Endothelial cell of umbilical vein (primary cell): Measurements from ENCODE around the gene PLP2. TPM values are rescaled to one million over a fixed set of nuclear protein-coding genes. Genes with fewer than 3 reads are reported as not detected.

Experiments used
- BruUV-seq: library from RNA; stranded (reverse); fragments of 400-500 nt; replicated peaks from 2 replicates; lab custom pipeline; 2021; lab: Mats Ljungman, UMichigan
- CTCF ChIA-PET: fragments of 300-600, 350-600 bp; sonication (Branson Sonifier 250); formaldehyde crosslinking; loops from one replicate; lab custom pipeline; 2021; ENCODE audit warnings: antibody characterized with exemption, inconsistent platforms; lab: Charles Lee
- POLR2A ChIA-PET: fragments of 300-600, 350-600 bp; sonication (Branson Sonifier 250); formaldehyde crosslinking; loops from one replicate; lab custom pipeline; 2021; ENCODE audit warnings: antibody characterized with exemption, inconsistent platforms; lab: Charles Lee
- DNase-seq: peaks from one replicate; pipeline ENCODE4 v3.0.0-alpha.2; 2011; ENCODE audit warnings: low read depth, low spot score
- FAIRE-seq: peaks from 2 replicates; lab custom pipeline; 2011; peaks lifted over from hg19 to GRCh38; lab: Jason Lieb, UNC
- H2AFZ ChIP-seq: 2 replicates; pipeline ENCODE4 v1.6.0; 2012; ENCODE audit warnings: low read depth, low read length, control low read depth, inconsistent platforms
- H3K27ac ChIP-seq: 2 replicates; pipeline ENCODE4 v1.5.1; 2011; ENCODE audit warnings: low read depth, mild to moderate bottlenecking, control low read depth, low read length, moderate library complexity; ENCODE audit not compliant: insufficient read depth
- H3K27me3 ChIP-seq, 2 experiments: 2 replicates each; pipeline versions ENCODE4 v1.6.0 to v1.6.1; 2011; ENCODE audit warnings: low read length in 2 of 2, mixed read lengths in 1 of 2; ENCODE audit not compliant: control insufficient read depth in 2 of 2, insufficient read depth in 2 of 2
- H3K36me3 ChIP-seq, 2 experiments: 2 replicates in 1 of 2; 3 replicates in 1 of 2; pipeline ENCODE4 v1.5.1; 2011; ENCODE audit warnings: low read length in 2 of 2, mild to moderate bottlenecking in 1 of 2, moderate library complexity in 1 of 2; ENCODE audit not compliant: control insufficient read depth in 2 of 2, insufficient read depth in 2 of 2; ENCODE audit errors: extremely low read depth in 1 of 2
- H3K4me1 ChIP-seq: 3 replicates; pipeline ENCODE4 v1.5.1; 2011; ENCODE audit warnings: mild to moderate bottlenecking, low read length; ENCODE audit not compliant: control insufficient read depth, insufficient read depth; ENCODE audit errors: extremely low read depth
- H3K4me2 ChIP-seq: 2 replicates; pipeline ENCODE4 v1.6.1; 2011; ENCODE audit warnings: low read length, control low read depth, mixed read lengths; ENCODE audit not compliant: insufficient read depth
- H3K4me3 ChIP-seq, 3 experiments: fragments of 200-600 bp in 1 of 3; sonication (generic), shearing (Covaris generic) in 1 of 3; replicated peaks in 1 of 3; 2 replicates each; pipeline ENCODE4 v1.5.1; 2011 to 2016; ENCODE audit warnings: control low read depth in 3 of 3, low read length in 3 of 3, mild to moderate bottlenecking in 2 of 3, inconsistent platforms in 1 of 3, low read depth in 1 of 3, moderate library complexity in 1 of 3; ENCODE audit not compliant: insufficient read depth in 1 of 3
- H3K79me2 ChIP-seq: 2 replicates; pipeline ENCODE4 v1.6.0; 2012; ENCODE audit warnings: low read length, inconsistent platforms; ENCODE audit not compliant: control insufficient read depth, insufficient read depth
- H3K9ac ChIP-seq: replicated peaks from 2 replicates; pipeline ENCODE3; 2011; ENCODE audit warnings: low read length, control low read depth; ENCODE audit not compliant: insufficient read depth; ENCODE audit errors: extremely low read depth
- H3K9me1 ChIP-seq: replicated peaks from 3 replicates; pipeline ENCODE4 v1.6.0; 2011; ENCODE audit warnings: mild to moderate bottlenecking, low read length; ENCODE audit not compliant: control insufficient read depth, insufficient read depth; ENCODE audit errors: extremely low read depth
- H3K9me3 ChIP-seq: replicated peaks from 2 replicates; pipeline ENCODE4 v1.5.1; 2012; ENCODE audit warnings: low read length, inconsistent platforms; ENCODE audit not compliant: control insufficient read depth, insufficient read depth
- H4K20me1 ChIP-seq: replicated peaks from 2 replicates; pipeline ENCODE3; 2011; ENCODE audit warnings: mild to moderate bottlenecking, low read length; ENCODE audit not compliant: control insufficient read depth, insufficient read depth; ENCODE audit errors: extremely low read depth
- CTCF ChIP-seq, 2 donors: IDR thresholded peaks; 1 replicate in 1 of 2; 2 replicates in 1 of 2; pipeline ENCODE4 v1.5.1; 2011; ENCODE audit warnings: low read length in 2 of 2, mild to moderate bottlenecking in 2 of 2, moderate library complexity in 2 of 2, control low read depth in 1 of 2, inconsistent platforms in 1 of 2, low read depth in 1 of 2; ENCODE audit not compliant: insufficient read depth in 1 of 2; ENCODE audit errors: extremely low read depth in 1 of 2
- EZH2 ChIP-seq: IDR thresholded peaks from 2 replicates; pipeline ENCODE4 v1.6.1; 2012; ENCODE audit warnings: borderline replicate concordance, low read depth, mild to moderate bottlenecking, moderate library complexity, low read length, inconsistent platforms; ENCODE audit not compliant: severe bottlenecking
- FOS ChIP-seq: IDR thresholded peaks from 2 replicates; pipeline ENCODE4 v1.6.1; 2011; ENCODE audit warnings: mild to moderate bottlenecking, low read length, moderate library complexity, borderline replicate concordance; ENCODE audit not compliant: insufficient read depth
- GATA2 ChIP-seq: IDR thresholded peaks from 2 replicates; pipeline ENCODE4 v1.7.0; 2011; ENCODE audit warnings: low read depth, mild to moderate bottlenecking, moderate library complexity, mixed read lengths, low read length; ENCODE audit not compliant: insufficient read length, insufficient read depth
- JUN ChIP-seq: IDR thresholded peaks from 2 replicates; pipeline ENCODE4 v1.6.1; 2011; ENCODE audit warnings: borderline replicate concordance, low read depth; ENCODE audit not compliant: insufficient read length, insufficient read depth
- MAX ChIP-seq: IDR thresholded peaks from 2 replicates; pipeline ENCODE4 v1.6.1; 2011; ENCODE audit not compliant: insufficient read depth, insufficient read length
- MYC ChIP-seq: IDR thresholded peaks from one replicate; pipeline ENCODE4 v1.6.1; 2011; ENCODE audit warnings: mild to moderate bottlenecking, low read depth, low read length
- POLR2A ChIP-seq: IDR thresholded peaks from 2 replicates; pipeline ENCODE4 v1.6.1; 2012; ENCODE audit warnings: low read depth, mild to moderate bottlenecking, control low read depth, low read length
- POLR2AphosphoS5 ChIP-seq: IDR thresholded peaks from 2 replicates; pipeline ENCODE4 v1.6.1; 2012; ENCODE audit warnings: low read depth, mild to moderate bottlenecking, control low read depth, low read length, moderate library complexity; ENCODE audit not compliant: insufficient read depth
- dilution Hi-C: fragments of 300-500 bp; cut with MboI; formaldehyde crosslinking; loops from one replicate; pipeline ENCODE4 v1.15.0; 2019; ENCODE audit warnings: low sequenced_read_pairs; ENCODE audit not compliant: extremely low pct_ligation_motif_present
- intact Hi-C: fragments of 100-400 bp; cut with micrococcal nuclease; formaldehyde crosslinking; loops from one replicate; pipeline ENCODE4 v1.10.0; 2022
- polyA plus RNA-seq, 4 experiments: library from polyadenylated mRNA; depleted of rRNA in 3 of 4; stranded (reverse) in 3 of 4; unstranded in 1 of 4; fragments of >200 nt; gene quantifications; 2 replicates each; pipeline versions ENCODE4 v1.2.1 to v1.2.3, GENCODE V29; 2011 to 2012; ENCODE audit warnings: missing spikeins in 1 of 4
- total RNA-seq: library from RNA; stranded (reverse); gene quantifications from 2 replicates; pipeline ENCODE4 v1.2.3, GENCODE V29; 2021

The PLP2 gene
- total and polyA plus RNA-seq, 2 donors (not counting 3 experiments of a cell fraction or from before 2014, with no cell fraction given): 153 to 277 TPM

- no peak overlapping the region for H3K9ac ChIP-seq
- CTCF ChIA-PET: no interaction called here
These were observed 15.3 kb downstream of the PLP2 start for GRCh38 chrX:49187028-49187394.

More at GRCh38 chrX:49187028-49187394, 15.3 kb downstream of the PLP2 start:
- POLR2A ChIA-PET: no interaction called here
- Histone ChIP-seq H3K4me3 (no peak overlapping the region), H4K20me1 (no peaks in the 10 kb centered on the region), H3K36me3 (peaks cover 0 to 2% of the 10 kb centered on the region in 2 experiments), H3K27ac (no peak overlapping the region), H3K27me3 (no peaks in the 10 kb centered on the region), H3K4me2 (no peak overlapping the region), H3K4me1 (peaks cover 14% of the 10 kb centered on the region), H2AFZ (no peak overlapping the region), H3K9me1 (no peaks in the 10 kb centered on the region), H3K79me2 (no peaks in the 10 kb centered on the region), H3K9me3 (no peaks in the 10 kb centered on the region)
- BruUV-seq: no TSS peak
- FAIRE-seq (no peak), DNase-seq (no peak)
- intact Hi-C loops: no loop called here
- dilution Hi-C loops: no loop called here
- TF ChIP-seq MAX (no peak), EZH2 (no peak), JUN (no peak), CTCF (IDR thresholded peaks at IDR 0.05; ENCODE audit: extremely low read depth in 1 of 2, insufficient read depth in 1 of 2, low read depth in 1 of 2, low read length in 2 of 2) (no peak), MYC (no peak), GATA2 (no peak), FOS (no peak), POLR2A (no peak), POLR2AphosphoS5 (no peak)
